SIG-M5 treated with dmso at 0.1 percent for 504 hours (cell line): ENCODE measurements around the gene KRTAP5-8.
"Not testable (repeated sequence)": the region's sequence is repeated elsewhere in the genome, so short reads cannot be mapped to it uniquely, and the experiment has no call there.

ENCODE experiments used
- DNase-seq: peaks from one replicate; lab custom pipeline; 2025; ENCODE audit not compliant: unreplicated experiment; lab: John Stamatoyannopoulos, UW

Gene KRTAP5-8

DNA sequence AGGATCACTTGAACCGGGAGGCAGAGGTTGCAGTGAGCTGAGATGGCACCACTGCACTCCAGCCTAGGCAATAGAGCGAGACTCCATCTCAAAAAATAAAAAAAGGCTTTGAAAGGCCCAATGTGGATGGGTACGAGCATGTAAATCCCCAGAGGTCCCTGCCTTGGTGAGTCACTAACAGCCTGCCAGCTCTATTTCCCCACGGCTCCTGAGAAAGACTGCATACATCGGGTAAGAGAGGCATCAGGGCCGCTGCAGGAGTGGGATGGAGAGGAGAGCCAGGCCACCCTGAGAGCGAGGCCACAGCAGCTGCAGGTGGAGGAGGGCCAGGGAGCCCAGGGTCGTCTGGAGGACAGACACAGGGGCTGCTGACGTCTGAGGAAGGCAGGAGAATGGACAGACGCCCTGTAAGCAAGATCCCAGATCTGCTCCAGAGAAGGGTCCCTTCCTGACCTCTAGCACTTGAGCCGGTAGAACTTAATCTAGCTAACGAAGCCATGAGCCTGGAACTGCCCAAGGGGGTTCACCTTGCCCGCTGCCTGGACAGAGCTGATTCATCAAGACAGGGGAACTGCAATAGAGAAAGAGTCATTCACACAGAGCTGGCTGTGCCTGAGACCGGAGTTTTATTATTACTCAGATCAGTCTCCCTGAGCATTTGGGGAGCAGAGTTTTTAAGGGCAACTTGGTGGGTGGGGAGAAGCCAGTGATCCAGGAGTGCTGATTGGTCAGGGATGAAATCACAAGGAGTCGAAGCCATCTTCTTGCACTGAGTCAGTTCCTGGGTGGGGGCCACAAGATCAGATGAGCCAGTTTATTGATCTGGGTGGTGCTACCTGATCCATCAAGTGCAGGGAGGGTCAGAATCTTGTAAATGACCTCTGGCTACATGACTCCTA lies 5.3 kb downstream of the KRTAP5-8 start:
- no peak for DNase-seq

DNA sequence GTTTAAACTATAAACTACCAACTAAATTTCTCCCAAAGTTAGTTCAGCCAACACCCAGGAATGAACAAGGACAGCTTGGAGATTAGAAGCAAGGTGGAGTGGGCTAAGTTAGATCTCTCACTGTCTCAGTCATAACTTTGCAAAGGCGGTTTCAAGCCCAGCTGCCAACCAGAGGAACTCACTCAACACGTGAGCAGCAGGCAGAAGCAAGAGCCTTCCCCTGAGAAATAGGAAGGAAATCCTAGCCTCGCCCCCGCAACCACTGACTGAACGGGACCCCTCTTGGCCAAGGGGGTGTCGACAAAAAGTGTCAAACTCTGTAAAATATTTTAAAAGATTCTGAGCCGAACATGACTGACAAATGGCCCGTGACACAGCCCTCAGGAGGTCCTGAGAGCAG lies 6.0 kb downstream of the KRTAP5-8 start:
- DNase-seq: no peak

DNA sequence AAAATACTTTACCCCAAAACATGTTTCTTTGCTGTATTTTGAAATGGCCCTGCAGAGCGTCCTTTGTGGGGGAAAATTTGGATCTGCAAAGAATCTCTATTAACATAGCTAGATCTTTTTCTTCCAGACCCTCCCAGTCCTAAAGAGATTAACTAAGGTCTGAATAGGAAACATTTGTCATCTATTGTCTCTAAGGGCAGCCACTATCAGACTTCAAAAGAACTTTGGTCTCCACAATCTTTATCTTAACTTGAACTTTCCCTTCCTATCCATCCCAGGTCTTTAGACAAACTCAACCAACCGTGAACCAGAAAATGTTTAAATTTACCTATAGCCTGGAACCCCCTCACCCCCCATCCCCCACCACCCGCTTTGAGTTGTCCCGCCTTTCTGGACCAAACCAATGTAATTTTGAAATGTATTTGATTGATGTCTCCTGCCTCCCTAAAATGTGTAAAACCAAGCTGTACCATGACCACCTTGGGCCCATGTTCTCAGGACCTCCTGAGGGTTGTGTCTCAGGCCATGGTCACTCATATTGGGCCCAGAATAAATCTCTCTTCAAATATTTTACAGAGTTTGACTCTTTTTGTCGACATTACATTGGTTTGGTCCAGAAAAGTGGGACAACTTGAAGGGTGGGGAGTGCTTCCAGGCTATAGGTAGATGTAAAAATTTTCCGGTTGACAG lies 6.8 kb downstream of the KRTAP5-8 start:
- DNase-seq: no peak

DNA sequence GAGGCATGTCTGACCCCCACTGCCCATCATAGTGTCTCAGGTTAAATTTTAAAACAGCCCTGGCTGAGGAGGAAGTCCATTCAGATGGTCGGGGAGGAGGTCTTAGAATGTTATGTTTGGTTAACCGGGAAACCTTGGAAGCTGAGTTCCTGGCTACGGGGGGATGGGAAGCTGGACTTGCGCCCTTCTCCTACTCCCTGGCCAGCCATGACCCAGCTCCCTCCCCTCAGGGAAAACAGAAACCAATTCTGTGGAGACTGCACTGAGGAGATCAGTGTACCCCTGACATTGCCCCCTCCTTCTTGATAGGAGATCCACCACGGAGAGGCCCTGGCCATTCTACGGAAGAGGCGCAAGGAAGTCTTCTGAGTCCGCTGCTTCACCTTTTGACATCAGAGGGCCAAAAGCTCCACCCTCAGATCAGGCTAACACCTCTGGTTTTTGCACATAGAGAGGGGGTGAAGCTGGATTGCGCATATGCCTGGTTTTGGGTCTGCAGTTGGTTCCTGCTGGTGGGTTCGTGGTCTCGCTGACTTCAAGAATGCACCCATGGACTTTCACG lies 7.7 kb downstream of the KRTAP5-8 start:
- DNase-seq: no peak

DNA sequence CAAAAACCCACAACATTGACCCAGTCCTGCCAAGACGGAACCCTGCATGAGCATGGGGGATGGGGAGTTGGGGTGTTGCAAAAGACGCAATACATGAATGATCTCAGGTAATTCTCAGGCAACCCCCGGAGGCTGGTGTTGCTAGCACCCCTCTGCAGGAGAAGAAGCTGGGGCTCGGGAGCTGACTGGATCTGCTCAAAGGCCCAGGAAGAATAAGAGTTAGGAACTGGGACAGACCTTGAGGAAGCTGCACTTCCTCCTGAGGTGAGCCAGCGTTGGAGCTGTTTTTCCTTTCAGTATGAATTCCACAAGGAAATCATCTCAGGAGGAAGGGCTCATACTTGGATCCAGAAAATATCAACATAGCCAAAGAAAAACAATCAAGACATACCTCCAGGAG lies 10.3 kb downstream of the KRTAP5-8 start, which contains the start of gene KRTAP5-9:
TSS of gene KRTAP5-9 (plus strand) at position 301 of the 400 bp plus-strand sequence. CDS start 238 bp downstream, outside the sequence.
- DNase-seq: no peak

DNA sequence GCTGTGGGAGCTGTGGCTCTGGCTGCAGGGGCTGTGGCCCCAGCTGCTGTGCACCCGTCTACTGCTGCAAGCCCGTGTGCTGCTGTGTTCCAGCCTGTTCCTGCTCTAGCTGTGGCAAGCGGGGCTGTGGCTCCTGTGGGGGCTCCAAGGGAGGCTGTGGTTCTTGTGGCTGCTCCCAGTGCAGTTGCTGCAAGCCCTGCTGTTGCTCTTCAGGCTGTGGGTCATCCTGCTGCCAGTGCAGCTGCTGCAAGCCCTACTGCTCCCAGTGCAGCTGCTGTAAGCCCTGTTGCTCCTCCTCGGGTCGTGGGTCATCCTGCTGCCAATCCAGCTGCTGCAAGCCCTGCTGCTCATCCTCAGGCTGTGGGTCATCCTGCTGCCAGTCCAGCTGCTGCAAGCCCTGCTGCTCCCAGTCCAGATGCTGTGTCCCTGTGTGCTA lies 10.9 kb downstream of the KRTAP5-8 start:
- DNase-seq: no peak

DNA sequence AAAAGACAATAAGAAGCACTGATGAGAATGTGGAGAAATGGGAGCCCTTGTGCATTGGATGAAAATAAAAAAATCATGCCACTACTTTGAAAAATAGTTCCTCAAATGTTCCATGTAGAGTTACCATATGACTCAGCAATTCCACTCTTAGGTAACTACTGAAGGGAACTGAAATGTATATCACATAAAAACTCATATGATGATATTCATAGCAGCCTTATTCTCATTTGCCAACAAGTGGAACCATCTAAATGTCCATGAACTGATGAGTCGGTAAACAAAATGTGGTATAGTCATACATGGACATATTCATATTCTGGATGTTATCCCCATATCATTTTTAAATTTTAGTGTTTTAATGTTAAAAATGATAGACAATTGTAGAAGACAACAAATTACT lies 13.9 kb downstream of the KRTAP5-8 start:
- peak; percentile 39 for DNase-seq

DNA sequence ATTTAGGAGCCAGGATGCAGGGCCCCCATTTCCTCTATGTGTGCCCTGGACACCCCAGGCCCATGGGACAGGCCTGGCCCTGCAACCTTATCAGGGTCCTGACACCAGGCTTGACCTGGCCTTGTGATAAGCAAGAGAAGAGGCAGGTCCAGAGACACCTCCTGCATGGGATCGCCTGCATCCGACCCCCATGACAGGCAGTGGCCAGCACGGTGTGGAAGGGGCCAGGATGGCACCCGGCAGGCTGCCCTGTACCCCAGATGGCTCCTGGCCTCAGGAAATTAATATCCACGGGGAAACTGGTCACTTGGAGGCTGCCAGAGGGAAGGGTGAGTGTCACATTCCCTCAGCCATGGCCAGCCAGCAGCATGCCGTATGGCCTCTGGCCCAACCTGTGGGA lies 17.2 kb downstream of the KRTAP5-8 start:
- DNase-seq: no peak

DNA sequence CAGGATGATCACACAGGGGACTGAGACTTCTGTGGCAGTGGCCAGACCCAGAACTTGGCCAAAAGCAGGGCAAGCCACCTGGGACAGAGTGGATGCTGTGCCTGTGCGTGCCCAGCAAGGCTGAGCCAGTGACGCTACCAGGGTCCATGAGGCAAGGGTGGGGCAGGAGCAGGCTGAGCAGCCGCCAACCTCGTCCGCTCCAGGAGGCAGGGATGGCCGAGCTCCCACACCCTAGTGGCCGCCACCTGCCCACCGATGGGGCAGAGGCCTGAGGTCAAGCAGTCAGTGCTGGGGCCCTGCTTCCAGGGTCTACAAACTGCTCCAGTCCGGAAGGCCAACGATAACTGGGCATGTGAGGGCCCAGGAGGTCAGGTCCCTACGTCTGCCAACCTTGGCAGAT lies 17.7 kb downstream of the KRTAP5-8 start:
- no peak for DNase-seq

DNA sequence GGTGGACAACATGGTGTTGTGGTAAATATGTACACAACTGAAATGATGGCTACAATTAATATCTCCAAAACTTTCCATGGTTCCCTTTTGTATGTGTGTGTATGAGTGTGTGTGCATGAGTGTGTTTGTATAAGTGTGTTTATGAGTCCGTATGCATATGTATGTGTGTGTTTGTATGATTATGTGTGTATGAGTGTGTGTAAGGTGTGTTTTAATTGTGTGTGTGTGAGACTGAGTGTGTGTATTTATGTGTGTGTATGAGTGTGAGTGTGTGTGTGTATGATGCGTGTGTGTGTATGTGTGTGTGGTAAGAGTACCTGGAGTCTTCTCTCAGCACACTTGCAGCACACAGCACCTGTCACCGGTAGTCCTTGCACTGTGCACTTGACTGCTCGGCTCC lies 18.2 kb downstream of the KRTAP5-8 start:
- no peak for DNase-seq

DNA sequence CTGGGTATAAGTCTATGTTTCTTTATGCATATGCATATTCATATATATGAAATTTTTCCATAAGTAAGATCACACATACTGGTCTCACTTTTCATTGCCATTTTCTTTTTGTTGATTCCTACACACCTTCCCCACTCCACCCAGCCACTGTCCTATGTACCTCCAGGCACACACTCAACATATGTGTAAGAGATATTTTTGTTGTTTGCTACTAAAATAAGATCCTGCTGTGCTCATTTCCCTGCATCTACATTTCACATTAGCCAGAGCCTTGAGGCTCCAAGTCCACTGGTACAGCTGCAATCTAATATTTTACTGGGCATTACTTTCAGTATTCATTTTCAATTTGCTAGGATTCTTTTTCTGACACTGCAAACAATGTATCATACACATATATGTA lies 19.4 kb downstream of the KRTAP5-8 start:
- DNase-seq: no peak

DNA sequence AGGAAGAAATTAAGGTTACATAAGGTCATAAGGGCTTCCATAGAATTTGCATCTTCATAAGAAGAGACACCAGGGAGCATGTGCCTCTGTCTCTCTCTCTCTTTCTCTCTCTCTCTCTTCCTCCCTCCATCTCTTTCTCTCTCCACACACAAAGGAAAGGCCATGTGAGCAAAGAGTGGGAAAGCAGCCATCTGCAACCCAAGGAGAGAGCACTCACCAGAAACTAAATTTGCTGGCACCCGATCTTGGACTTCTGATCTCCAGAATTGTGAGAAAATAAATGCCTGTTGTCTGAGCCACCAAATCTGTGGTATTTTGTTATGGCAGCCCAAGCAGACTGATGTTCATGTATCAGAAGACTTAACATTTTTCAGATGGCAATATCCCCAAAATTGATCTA lies 21.2 kb downstream of the KRTAP5-8 start:
- DNase-seq: no peak

DNA sequence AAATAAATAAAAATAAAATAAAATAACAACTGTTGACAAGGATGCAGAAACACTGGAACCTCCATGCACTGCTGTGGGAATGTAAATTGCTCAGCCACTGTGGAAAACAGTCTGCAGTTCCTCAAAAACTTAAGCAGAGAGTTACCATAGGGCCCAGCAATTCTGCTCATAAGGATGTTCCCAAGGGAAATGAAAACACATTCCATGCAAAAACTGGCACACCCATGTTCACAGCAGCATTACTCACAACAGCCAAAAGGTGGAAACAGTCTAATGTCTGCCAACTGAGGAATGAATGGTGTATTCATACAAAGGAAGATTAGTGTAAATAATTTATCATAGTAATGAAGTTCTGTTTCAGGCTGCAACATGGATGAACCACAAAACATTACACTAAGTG lies 24.3 kb downstream of the KRTAP5-8 start:
- DNase-seq: no peak

DNA sequence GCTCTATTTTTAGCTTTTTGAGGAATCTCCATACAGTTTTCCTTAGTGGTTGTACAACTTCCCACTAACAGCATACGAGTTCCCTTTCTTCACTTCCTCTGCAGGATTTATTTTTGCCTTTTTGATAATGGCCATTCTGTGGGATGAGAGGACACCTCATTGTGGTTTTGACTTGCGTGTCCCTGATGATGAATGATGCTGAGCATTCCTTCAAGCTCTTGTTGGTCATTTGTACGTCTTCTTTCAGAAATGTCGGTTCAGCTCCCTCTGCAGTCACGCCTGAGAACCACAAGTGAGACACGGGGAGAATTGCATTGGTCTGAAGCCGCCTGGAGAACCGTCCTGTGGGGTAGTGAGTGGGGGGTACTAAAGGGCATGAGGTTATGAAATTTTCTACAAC lies 25.6 kb downstream of the KRTAP5-8 start:
- no peak for DNase-seq

DNA sequence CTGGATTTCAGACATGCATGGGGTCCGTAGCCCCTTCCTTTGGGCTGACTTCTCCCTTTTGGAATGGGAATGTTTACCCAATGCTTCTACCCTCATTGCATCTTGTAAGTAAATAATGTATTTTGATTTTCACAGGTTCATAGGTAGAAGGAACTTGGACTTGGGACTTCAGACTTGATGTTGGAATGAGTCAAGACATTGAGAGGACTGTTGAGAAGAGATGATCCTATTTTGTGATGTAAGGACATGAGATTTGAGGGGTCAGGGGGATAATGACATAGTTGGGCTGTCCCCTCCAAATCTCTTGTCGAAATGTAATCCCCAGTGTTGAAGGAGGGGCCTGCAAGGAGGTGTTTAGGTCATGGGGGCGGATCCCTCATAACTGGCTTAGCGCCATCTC lies 26.6 kb downstream of the KRTAP5-8 start:
- no peak for DNase-seq

DNA sequence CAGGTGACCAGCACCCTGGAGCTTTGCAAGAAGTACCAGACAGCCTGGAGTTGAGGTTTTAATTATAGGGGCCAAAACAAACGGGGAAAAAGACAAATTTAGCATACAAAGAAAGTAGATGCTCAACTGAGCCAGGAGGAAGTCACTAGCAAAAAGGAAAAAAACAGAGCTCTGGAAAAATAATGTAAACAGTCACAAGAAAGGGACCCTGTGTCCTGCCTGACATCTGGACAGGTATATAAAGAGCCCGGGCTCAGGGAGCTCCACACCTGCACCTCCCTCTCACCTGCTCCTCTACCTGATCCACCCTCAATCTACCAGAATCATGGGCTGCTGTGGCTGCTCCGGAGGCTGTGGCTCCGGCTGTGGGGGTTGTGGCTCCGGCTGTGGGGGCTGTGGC lies 27.4 kb downstream of the KRTAP5-8 start, which contains the start of gene KRTAP5-10:
TSS of gene KRTAP5-10 (plus strand) at position 301 of the 400 bp plus-strand sequence. CDS start at position 326, 25 bp downstream.
- no peak for DNase-seq

DNA sequence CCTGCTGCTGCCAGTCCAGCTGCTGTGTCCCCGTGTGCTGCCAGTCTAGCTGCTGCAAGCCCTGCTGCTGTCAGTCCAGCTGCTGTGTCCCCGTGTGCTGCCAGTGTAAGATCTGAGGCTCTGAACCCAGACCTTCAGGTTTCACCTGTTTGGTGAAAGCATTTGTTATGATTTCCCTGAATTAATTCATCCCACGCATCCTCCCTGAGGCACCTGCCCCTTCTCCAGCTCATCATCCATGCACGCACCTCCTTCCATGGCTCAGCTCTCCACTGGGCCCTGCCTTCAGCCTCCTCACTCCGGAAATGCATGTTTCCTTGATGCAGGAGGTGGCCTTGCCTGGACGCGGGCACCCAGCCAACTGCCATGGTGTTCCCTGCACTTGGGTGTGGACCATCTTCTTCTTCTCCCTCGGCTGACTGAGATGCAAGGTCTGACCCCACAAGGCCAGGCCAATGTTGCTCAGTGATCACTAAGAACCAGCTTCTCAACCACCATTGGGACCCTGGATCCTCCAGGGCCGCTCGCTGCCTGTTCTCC lies 28.3 kb downstream of the KRTAP5-8 start:
- no peak for DNase-seq

DNA sequence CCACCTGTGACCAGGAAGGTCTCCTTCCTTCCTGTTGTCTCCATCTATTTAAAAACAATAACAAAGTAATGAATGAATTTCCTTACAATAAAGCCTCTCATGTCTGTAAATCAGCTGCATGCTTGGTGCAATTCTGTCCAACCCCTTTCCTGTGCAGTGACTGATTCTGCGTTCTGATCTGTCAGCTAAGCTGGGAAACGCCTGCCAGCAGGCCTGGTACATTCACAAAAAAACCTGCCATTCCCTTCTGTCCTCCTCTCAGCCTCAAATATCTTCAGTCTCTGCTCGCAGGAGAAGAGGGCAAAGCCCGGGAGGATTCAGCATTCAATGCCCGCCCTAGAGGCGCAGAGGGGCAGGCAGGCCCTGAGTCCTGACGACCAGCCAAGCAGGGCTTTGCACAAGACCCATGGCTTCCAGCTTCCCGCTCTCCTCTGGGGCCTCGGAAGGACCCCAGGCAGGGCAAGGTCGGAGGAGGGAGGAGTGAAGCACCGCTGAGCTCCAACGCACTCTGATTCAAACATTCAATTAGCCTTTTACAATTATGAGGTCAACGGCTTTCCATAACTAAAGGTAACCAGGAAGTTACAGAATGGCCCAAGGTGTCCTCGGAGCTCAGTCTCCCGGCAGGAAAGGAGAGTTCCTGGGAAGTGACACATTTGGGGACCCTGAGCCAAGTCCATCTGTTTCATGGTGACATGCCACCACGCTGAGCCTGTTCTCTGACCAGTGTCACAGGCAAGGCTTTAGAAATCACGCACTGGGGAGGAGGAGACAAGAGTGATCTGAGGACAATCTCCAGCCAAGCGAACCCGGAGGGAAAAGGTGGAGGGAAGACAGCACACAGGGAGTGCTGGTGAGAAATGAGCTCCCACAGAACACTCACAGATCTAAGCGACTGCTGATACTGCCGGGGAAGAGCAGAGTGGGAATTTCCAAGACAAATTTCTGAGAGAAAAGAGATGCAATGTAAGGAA lies 29.1 kb downstream of the KRTAP5-8 start:
- not testable (repeated sequence) for DNase-seq

DNA sequence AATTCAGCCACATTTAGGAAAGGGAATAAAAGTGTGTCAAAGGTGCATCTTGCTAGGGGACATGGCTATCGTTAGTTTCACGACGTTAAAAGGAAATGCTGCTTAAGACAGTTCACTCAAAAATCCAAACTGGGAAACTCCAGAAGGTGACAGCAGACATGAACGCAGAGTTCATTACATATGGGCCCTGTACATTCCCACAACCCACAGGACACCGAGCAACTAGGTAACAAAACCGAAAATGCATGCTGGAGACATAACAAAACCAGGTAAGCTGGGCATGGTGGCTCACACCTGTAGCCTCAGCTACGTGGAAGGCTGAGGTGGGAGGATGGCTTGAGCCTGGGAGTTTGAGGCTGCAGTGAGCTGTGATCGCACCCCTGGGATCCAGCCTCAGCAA lies 29.8 kb downstream of the KRTAP5-8 start:
- DNase-seq: not testable (repeated sequence)

DNA sequence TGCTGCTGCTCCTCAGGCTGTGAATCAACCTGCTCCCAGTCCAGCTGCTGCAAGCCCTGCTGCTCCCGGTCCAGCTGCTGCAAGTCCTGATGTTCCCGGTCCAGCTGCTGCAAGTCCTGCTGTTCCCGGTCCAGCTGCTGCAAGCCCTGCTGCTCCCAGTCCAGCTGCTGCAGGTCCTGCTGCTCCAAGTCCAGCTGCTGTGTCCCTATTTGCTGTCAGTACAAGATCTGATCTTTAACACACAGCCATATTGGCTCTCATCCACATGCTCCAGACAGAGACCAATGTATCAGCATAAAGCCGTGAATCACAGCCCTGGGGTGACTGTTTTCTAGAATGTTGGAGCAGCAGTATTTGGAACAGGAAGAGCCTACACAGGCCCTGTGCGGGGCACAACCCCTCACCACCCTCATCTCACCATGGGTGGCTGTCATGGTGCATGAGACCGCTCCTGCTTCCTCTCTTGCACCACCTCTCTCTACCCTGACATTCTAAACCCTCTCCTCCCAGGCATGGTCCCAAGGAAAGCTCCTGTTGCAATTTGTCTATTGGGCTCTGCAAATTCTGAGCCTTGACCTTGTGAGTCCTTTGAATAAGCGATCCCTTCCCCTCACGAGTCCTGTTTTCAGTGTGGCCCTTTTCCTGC lies 31.0 kb downstream of the KRTAP5-8 start:
- DNase-seq: no peak
